GM21367 (cell line): Measurements from ENCODE around the gene CREB5.

Experiments used
- ATAC-seq: cut with Tn5 transposase; IDR thresholded peaks from one replicate; pipeline ENCODE4 v1.9.1; 2021; ENCODE audit not compliant: unreplicated experiment

The CREB5 gene

DNA sequence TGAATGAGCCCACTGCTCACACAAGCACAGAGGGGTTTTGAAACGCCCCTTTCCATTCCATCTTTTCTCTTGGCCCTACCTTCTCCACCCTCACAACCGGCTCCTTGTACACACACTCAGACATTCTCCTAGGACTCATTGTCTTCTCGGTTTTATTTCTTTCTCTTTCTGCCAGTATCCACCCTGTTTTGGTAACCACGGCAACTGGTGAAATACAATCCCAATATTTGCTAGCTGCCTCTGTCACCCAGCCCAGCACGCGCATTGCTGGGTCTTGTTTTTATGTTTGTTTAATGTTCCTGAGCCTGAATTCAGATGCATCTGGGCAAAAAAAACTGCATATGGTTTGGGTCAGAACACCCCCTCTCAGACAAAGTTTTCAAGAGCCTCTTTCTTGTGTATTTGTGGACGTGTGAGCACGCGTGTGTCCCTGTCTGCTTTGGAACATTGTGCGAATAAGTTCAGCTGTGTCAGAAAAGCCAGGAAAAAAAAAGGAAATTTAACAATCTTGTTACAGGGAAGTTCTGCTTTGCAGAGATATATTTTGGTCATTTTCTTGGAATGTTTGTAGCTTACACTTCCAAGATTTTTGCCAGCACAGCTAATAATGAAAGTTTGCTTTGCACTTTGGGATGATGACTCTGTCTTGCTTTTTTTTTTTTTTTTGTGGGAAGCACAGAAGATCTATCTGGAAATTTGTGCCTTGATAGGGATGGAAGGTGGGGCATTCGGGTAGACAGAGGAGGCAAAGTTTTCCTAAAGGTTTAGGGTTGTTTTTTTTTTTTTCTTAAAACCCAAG, 320.0 kb downstream of the CREB5 start:
- no peak for ATAC-seq

DNA sequence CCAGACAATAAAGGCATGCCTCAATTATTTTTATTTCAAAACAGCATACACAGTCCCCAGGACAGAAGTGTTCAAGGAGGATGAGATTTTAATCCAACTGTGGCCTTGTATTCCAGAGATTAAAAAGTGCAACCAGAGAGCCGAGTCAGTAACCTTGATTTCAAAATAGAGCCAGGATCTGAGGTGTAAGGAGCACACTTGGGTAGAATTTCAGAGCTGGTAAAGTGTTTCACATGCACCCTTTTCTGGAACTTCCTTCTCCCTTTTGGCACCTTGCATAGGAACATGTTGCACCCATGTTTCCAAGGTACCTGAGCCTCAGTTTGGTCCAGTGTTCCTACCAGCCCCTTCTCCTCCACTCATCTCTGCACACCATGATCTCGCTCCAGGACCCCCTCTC, 320.7 kb downstream of the CREB5 start:
- ATAC-seq: no peak

DNA sequence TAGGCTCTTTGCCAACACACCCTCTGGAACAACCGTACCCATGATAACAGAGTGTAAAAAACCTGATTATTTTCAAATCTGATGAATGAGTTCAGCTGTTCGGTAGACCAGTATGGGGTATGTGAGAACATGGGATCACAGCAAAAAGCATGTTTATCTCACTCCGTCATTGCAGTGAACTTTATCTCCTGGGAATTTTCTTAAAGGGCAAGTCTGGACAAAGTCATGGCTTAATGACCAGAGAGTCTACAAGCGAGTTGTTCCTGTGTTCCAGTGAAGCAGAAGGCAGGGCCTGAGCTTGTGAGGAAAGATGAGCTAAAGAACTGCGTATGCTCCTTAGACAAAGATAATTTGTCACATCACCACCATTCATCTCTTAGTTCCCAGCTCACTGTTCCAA, 326.1 kb downstream of the CREB5 start:
- no peak for ATAC-seq

DNA sequence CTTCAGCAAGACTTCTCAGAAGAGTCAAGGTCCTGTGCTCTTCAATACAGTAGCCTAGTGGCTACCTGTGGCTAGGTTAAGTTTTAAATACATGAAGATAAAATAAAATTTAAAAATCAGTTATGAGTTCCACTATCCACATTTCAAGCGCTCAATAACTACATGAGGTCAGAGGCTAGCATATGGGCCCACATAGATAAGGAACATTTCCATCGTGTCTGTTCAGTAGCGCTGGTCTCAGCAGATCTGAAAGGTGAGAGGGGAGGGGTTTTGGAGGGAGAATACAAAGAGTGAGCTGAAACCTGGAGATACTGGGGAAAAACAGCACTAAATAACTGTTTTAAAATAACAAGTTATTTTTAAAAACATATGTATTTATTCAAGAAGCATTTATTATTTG, 326.8 kb downstream of the CREB5 start:
- no peak for ATAC-seq

DNA sequence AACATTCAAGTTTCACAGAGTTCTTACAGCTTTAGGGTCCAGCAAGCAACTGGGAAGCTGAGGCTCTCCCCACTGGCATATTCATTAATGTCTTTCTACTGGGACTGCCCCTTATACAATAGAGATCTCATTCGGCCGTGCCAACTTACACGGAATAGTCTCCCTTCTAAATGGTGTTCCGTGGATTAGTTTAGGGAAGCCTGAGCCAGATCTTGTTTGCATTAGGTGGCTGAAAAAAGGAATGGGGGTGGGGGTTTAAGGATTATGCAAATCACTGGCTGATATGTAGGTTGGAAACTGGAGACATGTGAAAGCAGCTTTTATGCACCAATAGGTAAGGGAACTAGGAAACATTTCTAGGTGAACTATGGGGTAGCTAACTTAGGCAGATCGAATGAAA, 327.5 kb downstream of the CREB5 start:
- no peak for ATAC-seq

DNA sequence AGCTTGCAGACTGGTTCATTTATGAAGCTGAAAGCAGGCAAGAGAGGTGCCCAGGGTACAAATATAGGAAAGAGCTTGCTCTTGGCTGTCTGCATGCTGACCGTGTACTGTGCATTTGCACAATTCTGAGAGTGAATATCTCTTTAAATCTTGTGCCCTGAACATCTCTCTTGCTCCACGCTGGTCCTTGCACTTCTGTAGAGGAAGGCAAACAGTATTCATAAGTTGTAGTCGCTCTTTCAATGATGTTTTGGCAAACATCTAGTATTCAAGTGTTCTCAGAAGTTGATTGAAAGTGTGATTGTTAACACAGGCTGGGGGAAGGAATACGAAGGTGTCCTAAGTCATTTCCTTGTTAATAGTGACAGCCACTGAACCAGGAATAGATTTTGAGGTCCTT, 332.6 kb downstream of the CREB5 start:
- no peak for ATAC-seq

DNA sequence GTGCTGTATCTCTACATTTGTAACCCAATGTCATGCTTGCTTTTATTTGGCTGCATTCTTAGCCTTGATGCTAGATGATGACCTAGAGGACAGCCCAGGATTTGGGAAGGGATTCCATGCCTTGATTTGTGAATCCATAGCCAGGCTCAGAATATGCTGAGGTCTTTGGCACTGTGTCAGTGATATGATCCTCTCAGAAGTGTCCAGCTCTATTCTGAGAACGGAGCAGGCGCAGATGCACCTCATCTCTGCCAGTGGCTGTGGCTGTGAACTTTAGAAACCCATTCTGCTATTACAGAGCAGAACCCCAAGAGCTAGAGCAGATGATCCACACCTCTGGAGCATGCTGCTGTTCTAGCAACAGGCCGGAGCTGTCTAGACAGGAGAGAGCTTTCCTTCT, 333.0 kb downstream of the CREB5 start:
- no peak for ATAC-seq

DNA sequence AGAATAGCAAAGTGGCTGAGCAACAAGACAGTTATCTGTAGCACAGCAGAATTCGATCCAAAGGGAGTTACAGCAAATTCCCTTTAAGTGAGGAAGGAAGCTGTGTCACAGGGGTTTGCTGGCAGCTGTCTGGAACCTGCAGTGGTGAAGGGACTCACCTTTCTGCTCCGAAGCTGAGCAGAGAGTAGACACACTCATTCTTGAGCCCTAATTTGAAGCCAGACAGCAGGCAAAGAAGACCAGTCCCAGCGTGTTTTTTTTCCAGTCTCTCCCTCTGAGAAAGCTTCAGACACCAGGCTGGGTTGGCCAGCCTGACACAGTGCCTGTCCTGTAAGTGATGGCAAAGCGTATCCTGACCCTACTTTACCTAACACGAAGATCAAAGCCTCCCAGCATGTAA, 335.1 kb downstream of the CREB5 start:
- ATAC-seq: no peak

DNA sequence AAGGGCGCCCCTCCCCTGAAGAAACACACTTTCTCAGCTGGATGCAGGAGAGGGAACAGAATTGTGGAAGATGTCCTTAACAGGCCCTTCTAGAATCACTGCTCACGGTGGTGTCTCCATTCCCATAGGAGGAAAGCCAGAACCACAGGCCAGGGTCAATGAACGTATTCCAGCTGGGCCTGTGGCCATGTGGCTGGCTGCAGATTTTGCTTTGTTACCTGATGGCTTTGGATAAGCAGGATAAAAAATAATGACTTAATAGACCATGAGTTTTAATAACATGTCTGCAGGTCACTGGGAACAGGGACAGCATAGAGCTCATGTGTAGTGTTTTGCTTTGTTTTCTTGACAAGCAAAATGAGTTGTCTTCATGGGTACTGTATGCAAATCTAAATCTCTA, 335.5 kb downstream of the CREB5 start:
- no peak for ATAC-seq

DNA sequence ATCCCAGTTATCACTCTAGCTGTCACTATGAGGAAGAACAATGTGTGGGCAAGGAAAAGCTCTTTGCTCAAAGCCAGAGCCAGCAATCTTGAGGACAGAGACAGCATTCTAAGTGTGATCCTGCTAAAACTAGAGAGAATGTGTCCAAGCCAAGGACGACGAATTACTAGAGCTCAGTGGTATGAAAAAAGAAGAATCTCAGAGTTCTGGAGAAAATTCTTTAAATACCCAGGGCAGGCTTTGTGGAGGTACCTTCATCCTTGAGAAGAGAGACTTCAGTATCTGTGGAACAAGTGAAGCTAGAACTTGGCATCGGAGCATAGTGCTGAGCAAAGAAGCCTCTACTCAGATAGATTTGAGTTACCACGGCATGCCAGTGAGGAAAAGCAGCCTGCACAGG, 336.0 kb downstream of the CREB5 start:
- no peak for ATAC-seq

DNA sequence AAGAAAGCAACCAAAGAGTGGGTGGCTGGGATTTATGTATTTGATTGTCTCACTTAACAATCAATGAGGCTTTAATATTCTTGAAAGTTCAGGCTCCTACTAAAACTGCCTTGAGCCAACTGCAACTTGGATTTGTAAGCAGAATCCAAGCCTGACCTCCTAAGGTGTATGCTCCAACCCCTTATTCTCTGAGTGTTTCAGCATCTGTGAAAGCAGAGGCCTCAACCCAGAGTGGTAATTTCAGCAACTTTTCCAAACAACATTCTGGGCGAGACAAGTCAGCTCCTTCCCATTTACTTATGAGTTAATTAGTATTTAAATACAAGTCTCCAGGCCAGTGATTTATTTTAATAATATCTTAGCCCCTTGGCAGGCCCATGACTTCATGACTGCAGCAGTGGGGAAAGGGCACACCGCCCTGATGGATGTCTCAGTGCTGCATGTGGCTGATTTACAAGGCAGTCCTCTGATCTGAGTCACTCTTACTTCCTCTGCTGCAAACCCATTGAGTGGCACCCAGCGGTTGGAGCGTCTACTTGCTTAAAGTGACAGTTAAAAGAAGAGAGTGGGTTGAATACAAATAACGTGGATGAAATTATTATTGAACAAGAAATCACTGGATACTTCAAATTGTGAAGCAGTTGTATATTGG, 336.7 kb downstream of the CREB5 start:
- ATAC-seq: peak; percentile 62

DNA sequence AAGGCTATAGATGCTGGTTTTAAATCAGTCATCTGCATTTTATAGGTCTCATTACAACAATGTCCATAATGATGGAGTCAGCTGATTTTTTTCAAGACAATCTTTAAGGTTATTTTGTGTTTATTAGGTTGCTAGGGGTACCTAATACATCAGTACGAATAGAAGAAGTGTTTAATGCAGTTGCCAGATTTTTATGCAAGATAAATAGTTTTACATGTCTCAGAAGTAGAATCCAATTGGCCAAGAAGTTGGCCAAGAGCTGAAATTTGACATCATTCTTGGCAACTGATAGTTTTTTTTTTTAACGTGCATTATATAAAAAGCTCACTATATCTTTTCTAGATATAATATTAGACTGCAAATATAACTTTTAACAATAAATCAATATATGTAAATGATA, 337.3 kb downstream of the CREB5 start:
- ATAC-seq: no peak

DNA sequence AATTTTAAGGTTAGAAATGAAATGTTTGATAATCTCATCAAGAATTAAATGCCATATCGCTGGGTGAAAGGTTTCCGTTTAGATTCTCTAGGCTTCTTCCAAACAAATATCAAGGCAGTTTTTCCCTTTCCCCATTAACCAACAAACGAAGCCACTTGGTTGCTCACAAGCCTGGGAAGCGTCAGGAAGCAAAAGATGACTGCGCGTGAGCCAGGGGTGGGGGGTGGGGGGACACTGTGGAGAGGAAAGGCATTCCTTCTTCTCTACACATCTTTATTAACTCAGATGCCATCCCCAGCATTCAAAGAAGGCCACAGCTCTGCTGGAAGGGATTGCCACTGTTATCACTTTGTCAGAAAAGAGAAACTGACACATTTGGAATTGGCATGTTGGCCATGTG, 338.7 kb downstream of the CREB5 start:
- ATAC-seq: no peak

DNA sequence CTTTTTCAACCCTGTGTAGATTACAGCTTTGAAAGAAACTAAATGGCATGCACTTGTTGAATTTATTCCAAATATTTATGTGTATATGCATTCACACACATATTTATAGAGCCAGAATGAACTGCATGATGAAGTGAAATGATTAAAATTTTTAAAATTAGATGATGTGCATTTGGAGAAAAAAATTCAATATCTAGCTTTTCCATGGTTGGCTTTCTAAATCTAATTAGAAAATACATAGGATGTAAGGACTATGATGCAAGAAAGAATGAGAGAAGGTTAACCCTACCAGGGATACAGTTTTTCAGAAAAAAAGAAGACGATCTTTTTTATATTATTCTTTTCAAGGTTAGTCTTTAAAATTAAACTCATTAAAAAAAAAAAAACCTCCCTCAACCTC, 341.3 kb downstream of the CREB5 start:
- no peak for ATAC-seq

DNA sequence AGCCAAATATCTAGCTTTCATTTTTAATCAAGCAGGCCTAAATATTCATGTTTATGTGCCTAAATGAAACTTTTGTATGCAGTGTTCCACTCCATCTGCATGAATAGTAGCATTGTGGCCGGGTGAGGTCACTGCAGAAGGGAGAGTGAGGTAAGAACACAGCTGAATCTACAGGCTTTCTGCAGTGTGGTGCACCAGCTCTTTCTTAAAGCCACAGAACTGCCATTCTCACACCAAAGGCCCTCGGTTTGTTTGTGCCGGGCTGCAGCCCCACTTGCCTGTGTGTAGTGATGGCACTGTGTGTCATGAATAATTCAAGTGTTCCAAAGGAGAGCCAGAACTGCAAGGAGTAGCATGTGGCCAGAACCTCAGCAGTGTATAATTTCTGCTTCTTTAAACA, 341.7 kb downstream of the CREB5 start:
- ATAC-seq: no peak

DNA sequence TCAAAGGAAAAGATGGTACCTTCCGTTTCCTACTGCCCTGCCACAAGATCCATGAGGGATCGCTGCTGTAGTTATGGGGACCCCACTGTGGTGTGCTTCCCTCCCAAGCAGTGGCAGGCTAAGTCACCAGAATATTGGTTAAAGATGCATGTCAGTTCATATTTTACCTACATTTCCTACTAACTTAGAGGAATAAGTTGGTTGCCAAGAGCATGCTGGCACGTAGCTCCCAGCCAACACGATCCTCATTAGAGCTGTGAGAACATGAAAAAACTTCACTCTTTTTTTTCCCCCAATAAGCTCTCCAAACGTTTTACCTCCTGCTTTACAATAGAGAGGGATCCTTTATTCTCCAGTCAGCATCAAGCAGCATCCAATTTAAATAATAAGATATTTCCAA, 342.1 kb downstream of the CREB5 start:
- ATAC-seq: no peak

DNA sequence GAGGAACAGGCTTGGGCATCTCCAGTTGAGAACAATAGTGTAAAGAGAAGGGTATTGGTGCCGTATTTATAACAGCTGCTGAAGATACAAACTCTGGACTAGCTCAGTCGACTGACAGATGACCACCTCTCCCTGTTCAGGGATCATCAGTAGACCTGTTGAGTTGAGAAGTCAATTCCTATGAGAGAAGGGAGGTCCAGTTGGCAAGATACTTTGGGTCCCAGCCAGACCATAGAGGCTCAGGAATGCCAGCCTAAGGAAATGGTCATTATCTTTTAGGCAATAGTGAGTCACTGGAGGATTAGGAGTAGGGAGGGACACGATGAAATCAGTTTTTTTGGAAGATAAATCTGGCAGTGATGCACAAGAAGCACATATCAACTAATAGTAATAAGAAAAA, 342.9 kb downstream of the CREB5 start:
- no peak for ATAC-seq

DNA sequence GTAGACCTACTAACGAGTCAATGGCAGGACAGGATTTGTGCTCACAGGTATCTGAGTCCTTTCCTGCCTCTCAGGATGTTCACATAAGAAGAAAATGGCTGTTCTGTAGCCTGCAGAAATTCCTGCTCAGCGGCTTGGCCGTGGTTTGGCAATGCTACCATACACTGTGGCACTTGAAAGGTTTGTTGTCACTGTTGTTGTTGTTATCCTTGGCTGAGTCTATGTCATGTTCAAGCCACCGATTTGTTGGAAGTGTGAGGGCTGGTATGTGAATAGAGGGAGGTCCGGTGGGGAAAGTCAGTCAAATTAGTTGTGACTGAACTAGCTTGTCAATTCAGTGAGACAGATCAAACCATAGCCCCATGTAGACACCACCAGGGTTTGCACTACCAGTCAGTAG, 345.9 kb downstream of the CREB5 start:
- ATAC-seq: no peak

DNA sequence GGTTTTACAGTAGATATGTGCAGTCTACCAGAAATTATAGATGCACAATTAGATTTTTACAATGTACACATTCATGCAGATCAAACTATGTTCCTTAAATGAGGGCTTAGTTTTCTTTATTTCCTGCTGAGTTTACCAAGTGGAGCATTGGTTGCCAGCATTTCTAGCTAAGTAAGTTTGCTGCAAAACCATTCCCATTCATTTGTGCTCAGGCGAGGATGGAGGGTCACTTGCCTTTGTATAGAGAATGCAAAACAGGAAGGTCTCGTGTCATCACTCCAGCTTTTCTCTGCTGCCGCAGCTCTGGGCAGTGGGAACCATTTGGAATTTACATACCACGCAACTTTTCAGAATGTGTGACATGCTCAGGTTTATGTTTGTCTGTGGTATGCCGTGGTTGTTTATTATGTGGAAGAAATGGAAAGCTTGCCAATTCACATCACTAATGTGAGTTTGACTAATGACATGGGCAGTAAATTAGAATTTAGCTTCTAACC, 347.2 kb downstream of the CREB5 start:
- no peak for ATAC-seq

DNA sequence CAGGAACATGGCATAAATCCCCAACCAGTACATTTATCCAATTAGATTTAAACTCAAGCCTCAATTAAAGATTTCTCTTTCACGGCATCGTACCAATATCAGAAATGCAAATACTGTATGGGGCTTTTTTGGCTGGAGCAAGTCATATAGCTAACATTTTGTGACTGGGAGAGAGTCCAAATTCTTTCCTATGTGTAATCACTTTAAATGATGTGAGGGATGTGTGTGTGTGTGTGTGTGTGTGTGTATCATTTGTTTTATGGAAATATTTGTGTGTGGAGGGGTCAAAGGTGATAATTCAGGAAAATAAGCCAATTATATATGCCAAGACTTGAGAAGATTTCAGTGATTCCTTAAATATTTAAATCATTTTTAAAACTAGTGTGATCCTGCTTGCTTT, 349.2 kb downstream of the CREB5 start:
- ATAC-seq: no peak

DNA sequence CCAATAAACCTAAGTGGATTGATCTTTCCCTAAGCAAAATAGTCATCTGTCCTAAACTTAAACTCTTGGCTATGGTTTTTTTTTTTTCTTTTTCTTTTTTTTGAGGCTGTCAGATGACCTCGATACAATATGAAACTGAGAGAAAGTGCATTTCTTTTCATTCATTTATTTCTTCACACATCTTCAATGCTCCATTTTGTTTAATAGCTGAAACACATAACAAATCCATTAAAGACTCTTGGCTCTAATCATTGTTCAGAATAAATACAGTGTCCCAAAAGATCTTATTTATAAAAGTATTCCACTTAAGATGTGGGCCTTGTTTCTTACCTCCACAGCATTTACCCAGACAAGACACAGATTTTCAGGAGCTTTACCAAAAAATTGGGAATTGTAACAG, 350.3 kb downstream of the CREB5 start:
- no peak for ATAC-seq

DNA sequence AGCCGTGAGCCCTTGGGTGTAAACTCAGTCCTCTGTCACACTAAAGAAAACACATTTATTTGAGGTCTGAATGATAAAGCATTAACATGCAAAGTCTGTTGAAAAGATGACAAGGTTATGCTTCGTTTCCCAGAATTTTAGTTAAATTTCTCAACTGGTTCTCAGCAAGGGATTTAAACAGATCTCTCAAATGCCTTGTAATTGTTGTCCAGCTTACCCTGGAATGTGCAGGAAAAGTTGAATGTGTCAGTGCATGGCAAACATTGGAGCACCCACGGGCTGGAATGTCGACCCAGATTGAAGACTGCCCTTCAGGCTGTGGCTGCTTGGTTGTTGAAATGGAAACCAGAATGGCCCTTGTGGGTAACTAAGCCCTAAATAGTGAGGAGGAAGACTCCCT, 354.0 kb downstream of the CREB5 start:
- no peak for ATAC-seq

DNA sequence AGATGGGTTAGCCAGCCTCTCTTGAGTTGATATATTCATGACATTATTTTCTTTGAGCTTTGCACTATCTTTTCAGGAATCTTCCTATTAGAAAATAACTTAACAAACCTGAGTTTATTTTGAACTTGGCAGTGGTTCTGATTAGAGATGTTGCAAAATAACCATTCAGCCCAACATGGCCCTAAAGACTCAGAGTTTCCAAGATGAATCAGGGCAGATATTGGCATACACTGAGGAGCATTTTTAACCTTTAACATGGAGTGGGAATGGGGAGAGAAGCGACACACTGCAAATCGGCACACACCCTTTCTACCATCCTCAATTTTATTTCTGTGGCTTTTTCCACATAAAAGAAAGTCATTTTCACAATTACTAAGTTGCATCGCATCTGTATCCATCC, 355.0 kb downstream of the CREB5 start:
- ATAC-seq: no peak
